Measurements from ENCODE around the gene ACOT12.

The ACOT12 gene

GRCh38 chr5:81292130-81292529, 101.8 kb downstream of the ACOT12 start:
- DNase-seq = no peak

- DNase-seq = no peak
Observed at GRCh38 chr5:81290146-81290545, 103.8 kb downstream of the ACOT12 start.

GRCh38 chr5:81288021-81288433, 105.9 kb downstream of the ACOT12 start:
- no peak for DNase-seq

GRCh38 chr5:81286059-81286617, 107.8 kb downstream of the ACOT12 start:
- DNase-seq = no peak

GRCh38 chr5:81283976-81284375, 110.0 kb downstream of the ACOT12 start:
- DNase-seq = no peak

Data from nucleus accumbens (tissue), 56 donors.